Fibroblast of skin of abdomen (primary cell): ENCODE results near the gene CACNG4.

Experiments
- DNase-seq: peaks from one replicate; pipeline ENCODE4 v3.0.0-alpha.2; 2013

The CACNG4 gene

GRCh38 chr17:67066717-67067116 is 102.2 kb downstream of the CACNG4 start:
- DNase-seq, result no peak

- no peak for DNase-seq
Observed at GRCh38 chr17:67067571-67068482, 103.3 kb downstream of the CACNG4 start.

- no peak for DNase-seq
Observed at GRCh38 chr17:67068999-67069398, 104.5 kb downstream of the CACNG4 start.

- no peak for DNase-seq
Observed at GRCh38 chr17:67069603-67070136, 105.2 kb downstream of the CACNG4 start.

GRCh38 chr17:67071595-67071994 is 107.1 kb downstream of the CACNG4 start:
- DNase-seq, result no peak

- DNase-seq, result no peak
Observed at GRCh38 chr17:67072885-67073284, 108.4 kb downstream of the CACNG4 start.

- DNase-seq, result no peak
Observed at GRCh38 chr17:67074781-67075180, 110.3 kb downstream of the CACNG4 start.

GRCh38 chr17:67076290-67076689 is 111.8 kb downstream of the CACNG4 start:
- no peak for DNase-seq

- no peak for DNase-seq
Observed at GRCh38 chr17:67078292-67078691, 113.8 kb downstream of the CACNG4 start.

- DNase-seq, result no peak
Observed at GRCh38 chr17:67079491-67079890, 115.0 kb downstream of the CACNG4 start.

GRCh38 chr17:67080804-67081203 is 116.3 kb downstream of the CACNG4 start:
- DNase-seq, result no peak

GRCh38 chr17:67082107-67082506 is 117.6 kb downstream of the CACNG4 start:
- no peak for DNase-seq
